IPS-NIHi7 (cell line): ENCODE measurements around the gene CFAP47.
"Not testable (repeated sequence)": the region's sequence is repeated elsewhere in the genome, so short reads cannot be mapped to it uniquely, and the experiment has no call there.

Source experiments
- DNase-seq: peaks from one replicate; pipeline ENCODE4 v3.0.0; 2012; ENCODE audit warnings: mixed read lengths; ENCODE audit errors: extremely low spot score

The CFAP47 gene

GRCh38 chrX:36218801-36219200 is 299.3 kb downstream of the CFAP47 start:
- DNase-seq = no peak

- DNase-seq = not testable (repeated sequence)
Observed at GRCh38 chrX:36234840-36235528, 315.4 kb downstream of the CFAP47 start.

- peak; percentile 54 for DNase-seq
Observed at GRCh38 chrX:36241397-36241796, 321.9 kb downstream of the CFAP47 start.

- DNase-seq = no peak
Observed at GRCh38 chrX:36266155-36266554, 346.6 kb downstream of the CFAP47 start.

- DNase-seq = no peak
Observed at GRCh38 chrX:36310136-36310535, 390.6 kb downstream of the CFAP47 start.

- DNase-seq = no peak
Observed at GRCh38 chrX:36314303-36314702, 394.8 kb downstream of the CFAP47 start.

GRCh38 chrX:36334572-36334971 is 415.0 kb downstream of the CFAP47 start:
- no peak for DNase-seq

GRCh38 chrX:36336751-36337150 is 417.2 kb downstream of the CFAP47 start:
- no peak for DNase-seq

GRCh38 chrX:36344301-36344700 is 424.8 kb downstream of the CFAP47 start:
- DNase-seq = no peak

GRCh38 chrX:36348509-36348908 is 429.0 kb downstream of the CFAP47 start:
- no peak for DNase-seq

GRCh38 chrX:36357855-36358254 is 438.3 kb downstream of the CFAP47 start:
- no peak for DNase-seq

GRCh38 chrX:36364262-36364661 is 444.7 kb downstream of the CFAP47 start:
- DNase-seq = no peak

- DNase-seq = no peak
Observed at GRCh38 chrX:36383495-36383894, 464.0 kb downstream of the CFAP47 start.

- DNase-seq = no peak
Observed at GRCh38 chrX:36388901-36389300, 469.4 kb downstream of the CFAP47 start.

GRCh38 chrX:36401774-36402173 is 482.2 kb downstream of the CFAP47 start:
- no peak for DNase-seq

GRCh38 chrX:36407836-36408235 is 488.3 kb downstream of the CFAP47 start:
- no peak for DNase-seq

- no peak for DNase-seq
Observed at GRCh38 chrX:36414056-36414455, 494.5 kb downstream of the CFAP47 start.

GRCh38 chrX:36422368-36422767 is 502.8 kb downstream of the CFAP47 start:
- peak; percentile 24 for DNase-seq

- DNase-seq = no peak
Observed at GRCh38 chrX:36431819-36432218, 512.3 kb downstream of the CFAP47 start.

- DNase-seq = no peak
Observed at GRCh38 chrX:36434522-36434921, 515.0 kb downstream of the CFAP47 start.
